Pulmonary artery endothelial cell (primary cell): ENCODE measurements around the gene MAP3K4. TPM values are rescaled to one million over a fixed set of nuclear protein-coding genes. Genes with fewer than 3 reads are reported as not detected.

Experiments used
- DNase-seq: peaks from one replicate; pipeline ENCODE4 v3.0.0-alpha.2; 2011; ENCODE audit warnings: low read depth, low spot score
- total RNA-seq: library from RNA; depleted of rRNA; stranded (reverse); fragments of >200 nt; gene quantifications from 2 replicates; pipeline ENCODE4 v1.2.3, GENCODE V29; 2014

Gene MAP3K4
- total RNA-seq, 1 donor from 2014 or later: 18.2 TPM

DNA sequence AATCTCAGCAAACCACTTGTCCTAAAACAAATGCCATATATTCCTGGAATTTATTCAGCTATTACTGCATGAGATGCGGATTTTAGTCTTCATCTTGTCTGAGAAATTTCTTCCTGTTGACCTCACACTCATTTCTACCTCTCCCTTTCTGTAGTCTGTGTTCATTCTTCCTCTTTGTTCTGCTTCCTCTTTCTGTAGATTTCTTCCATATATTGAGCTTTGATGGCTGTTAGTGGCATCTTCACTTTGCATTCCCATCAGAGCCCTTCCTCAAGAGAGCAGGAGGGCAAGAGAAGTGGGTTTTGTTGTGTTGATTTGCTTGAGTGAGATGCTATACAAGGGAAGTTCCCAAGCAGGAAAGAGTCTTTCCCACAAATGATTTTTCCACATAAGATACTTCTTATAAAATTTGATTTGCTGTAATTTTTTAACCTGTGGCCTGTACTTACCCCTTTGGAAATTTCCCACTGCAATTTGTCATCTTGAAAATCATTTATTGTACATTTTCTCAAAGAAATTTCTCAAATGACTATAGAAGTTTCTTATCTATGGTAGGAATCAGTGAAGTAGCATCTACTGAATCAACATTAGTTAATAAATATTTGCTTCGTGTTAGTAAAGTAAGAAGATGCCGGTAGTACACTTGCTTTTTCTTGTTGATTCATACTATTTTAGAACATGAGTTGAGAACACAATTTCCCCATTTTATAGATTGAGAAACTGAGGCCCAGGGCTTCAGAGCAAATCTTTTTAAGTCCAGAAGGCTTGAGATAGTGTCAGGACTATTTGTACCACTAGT is 43.8 kb downstream of the MAP3K4 start:
- no peak for DNase-seq

DNA sequence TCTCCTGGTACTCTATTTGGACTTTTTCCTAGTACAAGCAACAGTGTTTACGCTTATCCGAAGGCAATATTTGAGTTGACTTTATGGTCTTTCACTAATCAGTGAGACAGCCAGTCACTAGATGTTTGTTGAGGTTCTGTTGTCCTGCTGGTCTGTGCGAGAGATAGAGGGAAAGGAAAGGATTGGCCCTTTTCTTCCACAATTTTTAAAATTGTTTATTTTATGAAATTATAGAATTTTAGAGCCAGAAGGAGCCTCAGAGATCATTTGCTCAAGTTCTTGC is 44.4 kb downstream of the MAP3K4 start:
- no peak for DNase-seq

DNA sequence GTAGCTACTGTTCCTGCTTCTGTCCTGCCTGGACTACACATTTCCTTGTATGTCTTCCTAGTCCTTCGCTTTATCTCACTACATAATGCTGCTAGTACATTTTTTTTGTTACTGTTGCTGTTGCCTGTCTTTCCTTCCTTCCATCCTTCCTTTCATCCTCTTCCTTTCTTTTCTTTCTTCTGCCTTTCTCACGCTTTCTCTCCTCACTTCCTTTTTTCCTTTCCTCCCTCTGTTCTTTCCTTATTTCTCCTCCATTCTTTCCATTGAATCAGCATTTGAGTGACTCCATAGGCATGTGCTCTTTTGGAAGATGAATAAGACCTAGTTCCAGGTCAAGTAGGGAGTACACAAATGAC is 46.3 kb downstream of the MAP3K4 start:
- no peak for DNase-seq

DNA sequence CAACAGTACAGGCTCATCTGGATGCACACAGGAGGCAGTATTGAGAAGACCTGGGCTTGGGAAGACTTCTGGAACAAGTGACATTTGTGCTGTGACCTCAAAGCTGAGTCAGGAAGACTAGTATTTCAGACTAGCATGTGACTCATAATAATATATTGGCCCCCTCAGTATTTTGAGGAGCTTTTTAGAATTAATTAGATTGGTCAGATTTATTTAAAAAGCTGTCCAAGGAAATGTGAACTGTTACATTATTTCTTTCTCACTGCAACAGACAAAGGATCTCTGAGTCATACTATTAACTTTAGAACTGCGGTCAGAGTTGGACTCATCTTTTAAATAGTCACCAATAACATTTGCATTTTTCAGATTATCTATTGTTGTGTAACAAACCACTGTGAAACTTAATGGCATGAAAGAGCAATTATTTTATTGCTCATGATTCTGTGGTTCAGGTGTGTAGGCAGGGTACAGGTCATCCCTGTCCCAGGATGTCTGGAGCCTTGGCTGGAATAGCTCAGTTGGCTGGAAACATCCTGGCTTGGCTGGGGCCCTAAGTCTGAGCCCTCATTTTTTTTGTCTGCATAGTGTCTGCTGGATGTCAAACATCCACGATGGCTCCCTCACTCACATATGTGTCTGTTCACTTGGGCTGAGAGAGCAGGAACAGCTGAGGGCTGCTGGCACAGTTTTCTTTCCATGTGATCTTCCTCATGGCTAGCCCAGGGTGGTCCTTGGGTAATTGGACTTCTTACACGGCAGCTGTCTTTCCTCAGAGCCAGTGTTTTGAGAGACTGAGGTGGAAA is 46.9 kb downstream of the MAP3K4 start:
- no peak for DNase-seq

DNA sequence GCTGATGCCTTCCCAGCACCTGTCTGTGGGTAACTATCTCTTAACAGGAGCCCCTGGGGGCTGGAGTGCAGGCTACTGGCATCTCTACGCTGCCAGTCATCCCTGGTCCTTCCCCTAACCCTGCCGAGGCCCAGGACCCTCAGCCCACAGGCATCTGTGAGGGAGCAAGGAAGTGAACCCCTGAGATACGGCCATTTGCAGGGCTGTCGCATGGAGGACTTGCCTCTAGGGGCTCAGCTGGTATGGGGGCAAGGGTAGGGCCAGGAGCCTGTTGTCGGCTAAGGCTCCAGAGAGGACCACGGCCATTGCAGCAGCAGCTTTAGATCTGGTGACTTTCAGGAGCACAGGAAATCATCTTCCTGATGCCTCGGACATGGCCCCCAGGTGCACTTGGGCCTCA is 49.7 kb downstream of the MAP3K4 start:
- no peak for DNase-seq

DNA sequence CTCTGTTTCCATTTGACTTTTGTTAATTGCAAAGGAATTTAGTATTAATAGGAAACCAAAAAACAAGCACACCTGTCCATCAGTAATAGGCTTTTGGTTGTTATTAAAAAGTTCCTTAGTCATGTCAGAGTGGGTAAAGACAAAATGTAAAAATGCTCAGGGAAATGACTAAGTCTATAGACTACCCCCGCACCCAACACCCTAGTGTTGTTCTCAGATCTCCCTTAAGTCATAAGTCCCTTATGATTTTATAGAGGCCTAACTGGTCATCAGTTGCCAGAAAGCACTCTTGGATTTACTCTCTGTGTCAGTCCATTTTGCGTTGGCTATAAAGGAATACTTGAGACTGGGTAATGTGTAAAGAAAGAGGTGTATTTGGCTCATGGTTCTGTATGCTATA is 52.8 kb downstream of the MAP3K4 start:
- no peak for DNase-seq

DNA sequence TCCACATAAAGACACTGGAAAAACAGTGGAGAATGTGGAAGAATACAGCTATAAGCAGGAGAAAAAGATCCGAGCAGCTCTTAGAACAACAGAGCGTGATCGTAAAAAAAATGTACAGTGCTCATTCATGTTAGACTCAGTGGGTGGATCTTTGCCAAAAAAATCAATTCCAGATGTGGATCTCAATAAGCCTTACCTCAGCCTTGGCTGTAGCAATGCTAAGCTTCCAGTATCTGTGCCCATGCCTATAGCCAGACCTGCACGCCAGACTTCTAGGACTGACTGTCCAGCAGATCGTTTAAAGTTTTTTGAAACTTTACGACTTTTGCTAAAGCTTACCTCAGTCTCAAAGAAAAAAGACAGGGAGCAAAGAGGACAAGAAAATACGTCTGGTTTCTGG is 57.1 kb downstream of the MAP3K4 start:
- DNase-seq: no peak

DNA sequence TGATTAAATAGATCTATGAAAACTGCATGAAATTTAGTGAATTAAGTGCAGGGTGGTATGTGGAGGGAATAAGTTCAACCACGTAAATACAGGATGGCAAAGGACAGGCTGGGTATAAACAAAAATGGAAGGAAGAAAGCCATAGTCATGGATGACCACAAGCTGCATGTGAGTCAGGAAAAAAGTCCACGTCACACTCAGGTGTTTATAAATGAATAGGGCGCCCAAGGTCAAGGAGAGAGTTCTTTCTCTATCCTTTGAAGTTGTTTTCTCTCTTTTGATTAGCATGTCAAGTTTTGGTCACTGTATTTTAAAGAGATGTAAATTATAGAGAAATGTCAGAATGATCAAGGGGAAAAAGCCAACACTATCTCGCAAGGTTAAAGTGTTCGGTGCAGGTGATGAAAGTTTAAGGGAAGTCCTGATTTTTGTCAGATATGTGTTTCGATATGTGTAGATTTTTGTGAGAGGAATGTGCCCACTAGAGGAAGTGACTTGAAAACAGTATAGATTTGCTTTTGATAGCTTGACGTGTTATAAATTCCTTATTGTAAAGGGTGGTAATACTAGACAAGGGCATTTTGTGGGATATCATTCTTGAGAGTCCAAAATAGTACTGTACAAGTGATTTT is 58.7 kb downstream of the MAP3K4 start:
- no peak for DNase-seq

DNA sequence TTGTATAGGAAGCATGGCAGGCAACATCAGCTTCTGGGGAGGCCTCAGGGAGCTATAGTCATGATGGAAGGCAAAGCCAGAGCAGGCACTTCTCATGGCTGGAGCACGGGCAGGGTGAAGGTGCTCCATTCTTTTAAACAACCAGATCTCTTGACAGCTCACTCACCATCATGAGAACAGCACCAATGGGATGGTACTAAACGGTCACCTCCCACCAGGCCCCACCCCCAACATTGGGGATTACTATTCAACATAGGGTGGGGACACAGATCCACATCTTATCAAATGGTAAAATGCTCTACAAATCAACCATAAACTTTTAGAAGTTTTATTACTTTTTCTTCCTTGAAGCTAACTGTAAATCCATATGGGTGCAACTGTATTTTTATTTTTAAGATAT is 61.5 kb downstream of the MAP3K4 start:
- no peak for DNase-seq

DNA sequence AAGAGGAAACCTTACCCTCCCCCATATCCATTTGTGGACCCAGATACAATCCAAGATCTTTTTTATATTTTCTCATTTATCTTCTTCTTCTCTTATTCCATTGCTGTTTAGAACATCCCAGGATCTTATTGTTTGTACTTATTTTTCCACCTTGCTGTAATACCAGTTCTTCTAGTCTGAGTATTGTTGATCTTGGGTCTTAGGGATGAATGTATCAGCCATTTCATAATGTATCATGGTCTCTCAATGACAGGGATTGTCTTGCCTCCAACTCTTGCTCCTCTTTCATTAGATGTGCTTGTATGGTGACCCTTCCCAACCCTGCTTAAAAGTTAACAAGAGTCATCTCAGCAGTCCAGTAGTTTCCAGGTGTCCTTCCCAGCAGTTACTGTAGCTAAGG is 63.3 kb downstream of the MAP3K4 start:
- no peak for DNase-seq

DNA sequence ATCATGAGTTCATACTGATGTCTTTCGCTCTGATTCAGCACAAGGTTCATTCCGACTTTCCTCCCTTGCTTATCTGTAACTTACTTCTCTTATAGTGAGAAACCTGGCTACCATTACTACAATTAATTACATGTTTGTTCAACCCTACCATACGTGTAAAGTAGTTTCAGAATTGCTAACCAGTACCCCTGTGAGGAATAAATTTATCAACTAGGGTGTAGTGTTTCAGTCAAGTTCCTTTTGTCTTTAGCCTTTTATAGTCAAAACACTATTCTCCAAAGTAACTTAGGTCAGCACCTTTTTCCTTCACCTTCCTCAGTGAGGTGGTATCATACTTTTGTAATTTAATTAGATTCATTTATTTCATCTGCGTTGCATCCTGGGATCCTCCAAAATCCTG is 64.9 kb downstream of the MAP3K4 start:
- DNase-seq: no peak

DNA sequence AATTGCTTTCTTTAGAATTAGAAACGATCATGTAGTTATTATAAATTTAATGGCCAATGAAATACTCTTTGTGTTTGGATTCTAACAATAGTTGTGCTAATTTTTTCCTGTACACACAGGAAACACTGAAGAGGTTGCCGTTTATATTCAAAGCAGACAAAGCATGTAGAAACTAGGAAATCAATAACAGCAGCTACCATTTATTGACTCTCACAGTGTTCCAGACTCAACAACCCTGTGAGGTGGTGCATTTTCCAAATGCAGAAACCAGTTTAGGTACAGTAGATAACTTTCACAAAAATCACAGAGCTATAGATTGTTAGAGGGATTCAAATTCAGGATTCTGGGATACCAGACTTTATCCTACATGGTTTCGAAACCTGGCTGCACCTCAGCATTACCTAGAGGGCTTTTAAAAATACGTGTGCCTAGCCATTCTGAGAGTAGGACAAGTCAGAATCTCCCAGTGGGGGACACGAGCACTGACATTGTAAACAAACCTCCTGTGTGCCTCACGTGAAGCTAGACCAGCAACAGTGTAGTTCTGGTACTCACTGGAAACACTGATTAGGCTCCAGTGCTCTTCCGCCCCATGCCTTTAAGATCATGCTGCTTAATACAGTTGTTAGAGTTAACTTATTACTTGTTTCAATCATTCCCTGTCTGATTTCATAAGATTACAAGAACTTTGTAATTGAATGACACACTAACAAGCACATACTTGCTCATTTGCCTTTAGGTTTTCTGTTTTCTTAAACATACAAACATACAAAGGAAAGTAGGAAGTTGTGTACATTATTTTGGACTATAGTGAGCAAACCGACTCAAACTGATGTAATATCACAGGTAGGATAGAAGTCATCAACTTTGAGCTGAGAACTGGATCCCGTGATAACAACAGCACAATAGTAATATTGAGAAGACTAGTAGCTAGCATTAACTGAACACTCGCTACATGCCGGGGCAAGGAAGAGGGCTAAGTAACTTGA is 65.8 kb downstream of the MAP3K4 start:
- DNase-seq: no peak

DNA sequence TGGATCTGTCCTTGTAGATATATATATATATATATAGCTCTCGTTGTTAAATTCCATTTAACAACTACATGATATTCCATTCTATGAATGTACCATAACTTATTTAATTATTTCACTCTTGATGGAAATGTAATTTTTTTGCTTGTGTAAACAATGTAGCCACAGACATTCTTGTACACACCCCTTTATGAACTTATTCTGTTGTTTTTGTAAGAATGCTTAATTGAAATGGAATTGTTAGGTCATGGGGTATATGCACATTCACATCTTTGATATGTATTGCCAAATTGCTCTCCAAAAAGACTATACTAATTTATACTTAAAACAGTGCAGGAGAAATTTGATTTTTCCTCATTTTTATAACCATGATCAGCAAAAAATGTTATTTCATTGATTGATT is 67.2 kb downstream of the MAP3K4 start:
- DNase-seq: no peak

DNA sequence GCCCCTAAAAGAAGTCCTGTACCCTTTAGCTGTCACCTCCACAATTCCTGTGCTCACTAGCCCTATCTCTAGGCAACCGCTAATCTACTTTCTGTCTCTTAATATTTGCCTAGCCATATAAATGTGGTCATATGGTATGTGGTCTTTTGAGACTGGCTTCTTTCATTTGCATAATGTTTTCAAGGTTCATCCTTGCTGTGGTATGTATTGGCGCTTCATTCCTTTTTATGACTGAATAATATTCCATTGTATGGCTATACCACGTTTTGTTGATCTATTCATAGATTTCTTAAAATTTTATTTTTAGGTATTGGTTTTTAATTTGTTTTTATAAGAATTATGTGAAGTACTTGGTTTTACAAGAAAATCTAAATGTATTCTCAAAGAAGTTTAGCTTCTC is 70.0 kb downstream of the MAP3K4 start:
- DNase-seq: no peak

DNA sequence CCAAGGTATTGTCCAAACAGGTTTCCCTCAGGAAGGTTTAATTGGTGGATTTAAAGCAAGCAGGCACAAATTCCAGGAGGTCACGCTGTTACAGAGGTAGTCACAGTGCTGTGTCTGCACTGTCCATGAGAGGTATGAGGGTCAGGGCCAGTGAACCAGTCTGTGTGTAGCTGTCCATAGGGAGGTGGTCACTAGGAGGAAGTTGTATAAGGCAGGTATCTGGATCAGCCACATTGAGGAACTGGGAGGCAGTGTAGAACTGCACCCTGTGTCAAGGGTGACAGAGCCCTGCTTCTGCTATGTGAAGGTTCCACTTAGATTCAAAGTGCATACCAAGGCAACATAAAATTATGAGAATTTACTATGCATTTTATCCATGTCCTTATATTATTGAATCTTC is 73.3 kb downstream of the MAP3K4 start:
- DNase-seq: no peak

DNA sequence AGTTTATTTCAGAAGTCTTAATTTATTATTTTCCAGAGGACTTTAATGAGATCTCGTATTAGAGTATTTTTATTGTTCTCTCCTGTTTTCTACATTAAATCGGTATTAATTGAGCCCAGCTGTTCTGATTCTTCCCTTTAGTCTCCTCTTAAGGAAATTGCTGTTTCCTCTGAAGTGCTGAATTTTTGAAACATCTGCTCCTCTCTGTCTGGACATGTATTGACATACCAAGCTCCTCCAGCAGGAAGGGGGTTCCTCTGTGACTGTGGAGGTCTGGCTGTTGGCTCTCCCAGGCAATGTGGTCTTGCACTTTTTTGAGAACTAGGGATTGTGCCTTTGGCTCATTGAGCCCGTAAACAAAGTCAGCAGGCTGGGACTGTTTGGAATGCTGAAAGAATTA is 74.9 kb downstream of the MAP3K4 start:
- no peak for DNase-seq

DNA sequence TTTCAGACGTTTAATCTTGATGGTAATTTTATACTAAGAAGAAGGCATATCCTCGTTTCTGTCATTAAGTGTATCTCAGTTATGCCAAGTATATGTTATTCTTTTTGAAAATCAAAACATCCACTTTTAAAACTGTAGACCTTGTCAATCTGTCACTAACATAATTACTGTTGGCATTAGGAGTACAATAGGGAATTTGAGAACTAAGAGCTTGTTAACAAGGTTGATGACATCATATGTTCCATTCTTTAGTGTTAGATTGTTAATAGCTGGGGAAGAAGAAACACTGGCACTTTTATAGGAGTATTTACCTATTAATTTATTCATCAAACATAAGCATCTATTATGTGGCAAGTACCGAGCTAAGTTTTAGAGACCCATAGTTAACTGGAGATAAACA is 76.2 kb downstream of the MAP3K4 start:
- DNase-seq: no peak

DNA sequence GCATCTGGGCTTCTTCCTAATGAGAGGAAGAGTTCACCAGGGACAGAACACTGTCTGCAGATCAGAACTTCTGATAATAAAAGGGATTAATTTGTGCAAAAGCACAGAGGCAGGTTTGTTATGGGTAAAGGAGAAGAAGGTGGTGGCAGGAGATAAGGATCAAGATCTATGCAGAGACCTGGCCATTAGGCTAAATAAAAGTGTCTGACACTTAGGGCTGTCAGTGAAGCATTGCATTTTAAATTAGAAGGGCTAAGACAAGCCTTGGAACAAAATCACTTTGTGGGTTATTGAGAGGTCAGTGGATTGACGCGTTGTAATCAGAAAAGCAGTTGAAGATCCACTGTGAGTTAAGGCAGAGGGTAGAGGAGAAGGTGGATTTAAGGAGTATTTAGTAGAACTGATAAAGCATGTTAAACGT is 76.8 kb downstream of the MAP3K4 start:
- no peak for DNase-seq

DNA sequence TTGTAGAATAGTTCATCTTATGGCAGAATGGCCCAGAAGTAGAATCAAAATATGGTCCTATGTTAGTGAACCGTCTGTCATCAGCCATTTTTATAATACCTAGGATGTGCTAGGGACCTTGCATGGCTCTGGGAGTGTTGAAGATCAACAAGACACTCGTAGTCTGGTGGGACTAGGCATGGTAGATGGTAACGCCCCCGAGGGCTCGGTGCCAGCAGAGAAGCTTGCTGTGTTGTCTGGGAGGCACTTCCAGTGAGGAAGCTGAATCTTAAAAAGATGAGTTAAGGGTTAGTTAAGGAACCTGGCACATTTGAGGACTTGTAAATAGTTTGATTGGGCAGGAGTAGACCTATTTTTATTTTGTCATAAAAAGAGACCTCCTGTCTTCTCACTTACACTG is 82.4 kb downstream of the MAP3K4 start:
- DNase-seq: no peak

DNA sequence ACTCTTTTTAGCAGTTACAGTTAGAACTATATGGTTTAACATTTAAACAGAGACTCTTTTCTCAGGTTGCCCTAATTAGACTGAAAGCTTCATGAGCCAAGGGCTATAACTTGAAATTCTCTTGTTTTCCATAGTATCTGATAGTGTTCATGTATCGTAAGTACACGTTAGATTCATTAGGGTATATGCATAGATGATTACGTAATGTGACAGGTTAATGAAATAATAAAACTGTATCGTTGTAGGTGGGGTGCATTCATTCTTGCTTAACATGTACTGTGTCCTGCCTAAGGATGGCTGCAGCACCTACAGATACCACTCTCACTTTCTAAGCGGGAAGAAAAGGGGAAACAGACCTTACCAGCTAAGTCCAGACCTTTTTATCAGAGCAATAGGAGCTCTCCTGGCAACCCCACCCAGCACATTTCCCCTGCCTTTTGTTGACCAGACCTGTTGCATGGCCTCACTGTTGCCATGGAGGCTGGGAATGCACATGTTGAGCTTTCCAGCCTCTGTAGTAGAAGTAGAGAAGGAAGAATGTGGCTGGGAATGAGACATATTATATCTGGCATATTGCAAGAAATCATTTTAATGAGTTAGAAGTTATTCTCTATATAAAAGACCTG is 83.0 kb downstream of the MAP3K4 start:
- no peak for DNase-seq

DNA sequence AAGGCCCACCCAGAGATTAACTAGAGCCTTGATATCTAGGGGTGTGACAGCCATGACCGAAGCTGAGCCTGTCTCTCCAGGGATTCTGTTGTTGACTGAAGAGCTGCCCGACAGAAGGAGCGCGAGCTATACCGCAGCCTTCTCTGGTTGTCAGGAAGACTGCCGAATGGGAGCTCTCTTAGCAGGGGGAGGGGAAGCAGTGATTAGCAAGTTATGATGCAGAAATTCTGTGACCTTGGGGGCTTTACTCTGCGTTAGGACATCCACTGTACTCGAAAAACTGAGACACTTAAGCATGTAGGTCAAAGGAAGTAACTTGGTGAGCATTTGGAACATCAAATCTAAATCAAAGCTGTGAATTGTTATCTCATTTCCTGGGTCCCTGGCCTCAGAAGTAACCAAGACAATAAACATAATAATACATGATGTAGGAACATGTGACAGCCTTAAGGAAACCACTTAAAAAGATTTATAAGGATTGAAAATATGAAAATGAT is 84.7 kb downstream of the MAP3K4 start:
- DNase-seq: no peak
